GM12878 (cell line): Measurements from ENCODE around the gene EXOC3L4. TPM values are rescaled to one million over a fixed set of nuclear protein-coding genes. Genes with fewer than 3 reads are reported as not detected.

Experiments
- CHD1 ChIP-seq: IDR thresholded peaks from 2 replicates; pipeline ENCODE4 v1.6.1; 2012; ENCODE audit warnings: low read depth, low read length, improper control_type of control experiment
- CREM ChIP-seq: IDR thresholded peaks from 2 replicates; pipeline ENCODE4 v1.6.1; 2014; ENCODE audit warnings: antibody characterized with exemption, low read depth
- ETV6 ChIP-seq, 2 experiments: fragments of 450-650 bp in 1 of 2; IDR thresholded peaks in 1 of 2; conservative IDR thresholded peaks in 1 of 2; 2 replicates each; pipeline ENCODE4 v1.6.1; 2014; ENCODE audit warnings: antibody characterized with exemption in 1 of 2, borderline replicate concordance in 1 of 2, low read depth in 1 of 2, mild to moderate bottlenecking in 1 of 2, moderate library complexity in 1 of 2
- GATAD2B ChIP-seq: fragments of 450-650 bp; conservative IDR thresholded peaks from 2 replicates; pipeline ENCODE4 v1.6.1; 2017; ENCODE audit warnings: low read depth, mild to moderate bottlenecking, moderate library complexity
- HCFC1 ChIP-seq: fragments of 150-350 bp; IDR thresholded peaks from 2 replicates; pipeline ENCODE4 v1.6.1; 2014; ENCODE audit warnings: low read length
- KDM1A ChIP-seq: fragments of 200-600 bp; sonication (generic); IDR thresholded peaks from 2 replicates; pipeline ENCODE4 v1.6.1; 2016; ENCODE audit warnings: borderline replicate concordance
- KLF5 ChIP-seq: fragments of 450-650 bp; IDR thresholded peaks from 2 replicates; pipeline ENCODE4 v1.6.1; 2014; ENCODE audit warnings: mild to moderate bottlenecking; ENCODE audit not compliant: partially characterized antibody
- MLLT1 ChIP-seq: fragments of 450-650 bp; IDR thresholded peaks from 2 replicates; pipeline ENCODE4 v1.6.1; 2016; ENCODE audit warnings: mild to moderate bottlenecking
- RUNX3 ChIP-seq: IDR thresholded peaks from 2 replicates; pipeline ENCODE4 v1.6.1; 2012; ENCODE audit warnings: low read length, inconsistent platforms
- SP1 ChIP-seq: IDR thresholded peaks from one replicate; pipeline ENCODE4 v1.6.1; 2011; ENCODE audit warnings: low read depth, low read length
- SPI1 ChIP-seq: IDR thresholded peaks from 2 replicates; pipeline ENCODE4 v1.6.1; 2011; ENCODE audit warnings: low read depth, mild to moderate bottlenecking, low read length, moderate library complexity, borderline replicate concordance; ENCODE audit not compliant: insufficient read depth
- STAT3 ChIP-seq: IDR thresholded peaks from 2 replicates; pipeline ENCODE4 v1.6.1; 2011; ENCODE audit warnings: low read depth, low read length, improper control_type of control experiment
- SUZ12 ChIP-seq: fragments of 200-600 bp; sonication (generic); IDR thresholded peaks from one replicate; pipeline ENCODE4 v1.6.1; 2018; ENCODE audit warnings: antibody characterized with exemption, mild to moderate bottlenecking; ENCODE audit not compliant: unreplicated experiment
- TCF12 ChIP-seq: IDR thresholded peaks from 2 replicates; pipeline ENCODE4 v1.6.1; 2011; ENCODE audit warnings: low read depth, mild to moderate bottlenecking, low read length
- TCF7 ChIP-seq: IDR thresholded peaks from 2 replicates; pipeline ENCODE4 v1.6.1; 2014; ENCODE audit warnings: antibody characterized with exemption, borderline replicate concordance
- WRNIP1 ChIP-seq: IDR thresholded peaks from 2 replicates; pipeline ENCODE4 v1.6.1; 2011; ENCODE audit warnings: low read depth, low read length, improper control_type of control experiment, borderline replicate concordance
- YBX1 ChIP-seq: fragments of 450-650 bp; IDR thresholded peaks from 2 replicates; pipeline ENCODE4 v1.6.1; 2016; ENCODE audit warnings: antibody characterized with exemption
- ZNF384 ChIP-seq: IDR thresholded peaks from 2 replicates; pipeline ENCODE4 v1.6.1; 2012; ENCODE audit warnings: low read depth, mild to moderate bottlenecking, low read length, improper control_type of control experiment, borderline replicate concordance
- ZNF622 ChIP-seq: fragments of 450-650 bp; IDR thresholded peaks from 2 replicates; pipeline ENCODE4 v1.6.1; 2017; ENCODE audit warnings: mild to moderate bottlenecking, inconsistent platforms
- ZSCAN29 ChIP-seq: fragments of 450-650 bp; IDR thresholded peaks from 2 replicates; pipeline ENCODE4 v1.6.1; 2017; ENCODE audit warnings: mild to moderate bottlenecking, moderate library complexity
- ZZZ3 ChIP-seq: IDR thresholded peaks from 2 replicates; pipeline ENCODE4 v1.6.1; 2011; ENCODE audit warnings: low read depth; ENCODE audit not compliant: control insufficient read depth, insufficient read length
- polyA plus RNA-seq, 11 experiments: library from polyadenylated mRNA; depleted of rRNA in 4 of 11; unstranded in 6 of 11; stranded (reverse) in 5 of 11; fragments of >200 nt; fragmentation: Nextera tagmentation in 4 of 11; fragmentation: Illumina TruSeq in 1 of 11; extraction: Ambion mirVana in 4 of 11; extraction: Trizol in 1 of 11; gene quantifications; 1 replicate in 1 of 11; 2 replicates in 10 of 11; pipeline versions ENCODE4 v1.2.1 to v1.2.3, GENCODE V29; 2011 to 2016; ENCODE audit warnings: inconsistent platforms in 2 of 11, missing spikeins in 2 of 11, low read depth in 1 of 11
- total RNA-seq, 4 experiments: library from RNA; depleted of rRNA in 3 of 4; stranded (reverse); fragments of >200 nt in 3 of 4; fragmentation: Illumina TruSeq in 1 of 4; extraction: Trizol in 1 of 4; gene quantifications; 2 replicates each; pipeline versions ENCODE4 v1.2.1 to v1.2.3, GENCODE V29; 2013 to 2021
- TF ChIP-seq, protein P1 (sequence below): IDR thresholded peaks from 2 replicates; pipeline ENCODE4 v1.6.1; 2011; ENCODE audit warnings: mild to moderate bottlenecking, low read depth, low read length, moderate library complexity; ENCODE audit not compliant: insufficient replicate concordance
- TF ChIP-seq, protein P2 (sequence below): IDR thresholded peaks from 2 replicates; pipeline ENCODE4 v1.6.1; 2012; ENCODE audit warnings: low read length, inconsistent platforms
- TF ChIP-seq, protein P3 (sequence below): IDR thresholded peaks from 2 replicates; pipeline ENCODE4 v1.6.1; 2011; ENCODE audit warnings: borderline replicate concordance, low read depth, mild to moderate bottlenecking, moderate library complexity, mixed read lengths, low read length; ENCODE audit not compliant: insufficient read depth; ENCODE audit errors: extremely low read length
- TF ChIP-seq, protein P4 (sequence below): fragments of 150-350 bp; IDR thresholded peaks from 2 replicates; pipeline ENCODE4 v1.6.1; 2014; ENCODE audit warnings: mild to moderate bottlenecking, low read depth, low read length

The EXOC3L4 gene
- total and polyA plus RNA-seq, 10 of the 15 experiments (the other 5 are each of a cell fraction or from before 2014, with no cell fraction given), result not detected

- no peak for TF ChIP-seq MLLT1
- TF ChIP-seq STAT3, result no peak
- TF ChIP-seq, protein P1, sequence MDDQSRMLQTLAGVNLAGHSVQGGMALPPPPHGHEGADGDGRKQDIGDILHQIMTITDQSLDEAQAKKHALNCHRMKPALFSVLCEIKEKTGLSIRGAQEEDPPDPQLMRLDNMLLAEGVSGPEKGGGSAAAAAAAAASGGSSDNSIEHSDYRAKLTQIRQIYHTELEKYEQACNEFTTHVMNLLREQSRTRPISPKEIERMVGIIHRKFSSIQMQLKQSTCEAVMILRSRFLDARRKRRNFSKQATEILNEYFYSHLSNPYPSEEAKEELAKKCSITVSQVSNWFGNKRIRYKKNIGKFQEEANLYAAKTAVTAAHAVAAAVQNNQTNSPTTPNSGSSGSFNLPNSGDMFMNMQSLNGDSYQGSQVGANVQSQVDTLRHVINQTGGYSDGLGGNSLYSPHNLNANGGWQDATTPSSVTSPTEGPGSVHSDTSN, result no peak
- no peak for TF ChIP-seq ZNF384
- TF ChIP-seq ZSCAN29, result no peak
- no peak for TF ChIP-seq HCFC1
- TF ChIP-seq SUZ12, result no peak
- TF ChIP-seq, protein P2, sequence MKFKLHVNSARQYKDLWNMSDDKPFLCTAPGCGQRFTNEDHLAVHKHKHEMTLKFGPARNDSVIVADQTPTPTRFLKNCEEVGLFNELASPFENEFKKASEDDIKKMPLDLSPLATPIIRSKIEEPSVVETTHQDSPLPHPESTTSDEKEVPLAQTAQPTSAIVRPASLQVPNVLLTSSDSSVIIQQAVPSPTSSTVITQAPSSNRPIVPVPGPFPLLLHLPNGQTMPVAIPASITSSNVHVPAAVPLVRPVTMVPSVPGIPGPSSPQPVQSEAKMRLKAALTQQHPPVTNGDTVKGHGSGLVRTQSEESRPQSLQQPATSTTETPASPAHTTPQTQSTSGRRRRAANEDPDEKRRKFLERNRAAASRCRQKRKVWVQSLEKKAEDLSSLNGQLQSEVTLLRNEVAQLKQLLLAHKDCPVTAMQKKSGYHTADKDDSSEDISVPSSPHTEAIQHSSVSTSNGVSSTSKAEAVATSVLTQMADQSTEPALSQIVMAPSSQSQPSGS, result no peak
- peak; percentile 69; the same call in 1 of the 2 replicates for TF ChIP-seq GATAD2B
- no peak for TF ChIP-seq ETV6 (conservative IDR thresholded peaks at IDR 0.05 in 1 of 2, IDR thresholded peaks at IDR 0.05 in 1 of 2; ENCODE audit: borderline replicate concordance in 1 of 2, low read depth in 1 of 2)
- TF ChIP-seq SPI1, result peak; percentile 94
- TF ChIP-seq, protein P3, sequence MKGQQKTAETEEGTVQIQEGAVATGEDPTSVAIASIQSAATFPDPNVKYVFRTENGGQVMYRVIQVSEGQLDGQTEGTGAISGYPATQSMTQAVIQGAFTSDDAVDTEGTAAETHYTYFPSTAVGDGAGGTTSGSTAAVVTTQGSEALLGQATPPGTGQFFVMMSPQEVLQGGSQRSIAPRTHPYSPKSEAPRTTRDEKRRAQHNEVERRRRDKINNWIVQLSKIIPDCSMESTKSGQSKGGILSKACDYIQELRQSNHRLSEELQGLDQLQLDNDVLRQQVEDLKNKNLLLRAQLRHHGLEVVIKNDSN, result no peak
- no peak for TF ChIP-seq SP1
- TF ChIP-seq WRNIP1, result no peak
- TF ChIP-seq RUNX3, result peak; percentile 23; the same call in 1 of the 2 replicates
- TF ChIP-seq, protein P4, sequence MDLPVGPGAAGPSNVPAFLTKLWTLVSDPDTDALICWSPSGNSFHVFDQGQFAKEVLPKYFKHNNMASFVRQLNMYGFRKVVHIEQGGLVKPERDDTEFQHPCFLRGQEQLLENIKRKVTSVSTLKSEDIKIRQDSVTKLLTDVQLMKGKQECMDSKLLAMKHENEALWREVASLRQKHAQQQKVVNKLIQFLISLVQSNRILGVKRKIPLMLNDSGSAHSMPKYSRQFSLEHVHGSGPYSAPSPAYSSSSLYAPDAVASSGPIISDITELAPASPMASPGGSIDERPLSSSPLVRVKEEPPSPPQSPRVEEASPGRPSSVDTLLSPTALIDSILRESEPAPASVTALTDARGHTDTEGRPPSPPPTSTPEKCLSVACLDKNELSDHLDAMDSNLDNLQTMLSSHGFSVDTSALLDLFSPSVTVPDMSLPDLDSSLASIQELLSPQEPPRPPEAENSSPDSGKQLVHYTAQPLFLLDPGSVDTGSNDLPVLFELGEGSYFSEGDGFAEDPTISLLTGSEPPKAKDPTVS, result no peak
- no peak for TF ChIP-seq YBX1
- TF ChIP-seq TCF7, result no peak
- TF ChIP-seq TCF12, result no peak
- no peak for TF ChIP-seq CHD1
- TF ChIP-seq ZNF622, result no peak
- TF ChIP-seq KLF5, result no peak
- TF ChIP-seq ZZZ3, result no peak
- TF ChIP-seq CREM, result no peak
- TF ChIP-seq KDM1A, result no peak
These were observed 6.0 kb downstream of the EXOC3L4 start (continued) for GRCh38 chr14:103100281-103101121.
